ENCODE data around the gene B3GNT8.
A peak's percentile ranks its signal among the peaks of the same experiment; 100 is the strongest.
"Not testable (repeated sequence)": the region's sequence is repeated elsewhere in the genome, so short reads cannot be mapped to it uniquely, and the experiment has no call there.

Gene B3GNT8

DNA sequence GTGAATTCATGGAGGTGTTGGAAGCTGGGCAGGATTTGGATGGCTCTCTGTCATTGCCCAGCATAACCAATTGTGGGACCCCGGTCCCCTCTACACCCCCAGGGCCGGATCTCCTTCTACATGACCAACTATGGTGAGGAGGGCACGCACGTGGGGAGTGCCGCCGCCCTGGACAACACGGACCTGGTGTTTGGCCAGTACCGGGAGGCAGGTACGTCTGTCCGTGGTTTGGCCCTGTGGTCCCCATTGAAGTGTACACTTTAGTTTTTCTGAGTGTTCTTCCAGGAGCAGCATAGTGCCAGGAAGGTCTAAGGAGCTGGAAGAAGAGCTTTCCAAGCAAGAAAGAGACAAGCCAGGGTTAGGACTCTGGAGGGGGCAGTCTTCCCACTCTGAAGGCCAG is 13.2 kb downstream of the B3GNT8 start:
- DNase-seq = no peak

DNA sequence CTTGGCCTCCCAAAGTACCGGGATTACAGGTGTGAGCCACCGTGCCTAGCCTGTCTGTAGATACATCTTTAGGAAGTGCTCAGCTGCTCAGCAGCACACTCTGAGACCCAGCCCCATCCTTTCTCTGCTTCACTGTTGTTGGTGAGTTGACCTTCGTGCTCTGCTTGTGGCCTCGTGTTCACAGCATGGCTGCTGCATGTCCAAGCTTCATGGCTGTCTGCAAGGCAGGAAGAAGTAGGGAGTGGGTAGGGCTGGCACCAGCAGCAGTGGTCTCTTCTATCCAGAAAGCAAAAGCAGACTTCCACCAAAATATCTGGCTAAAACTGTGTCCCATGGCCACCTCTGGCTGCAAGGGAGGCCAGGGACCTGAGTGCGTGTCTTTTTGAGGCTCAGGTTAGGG is 14.2 kb downstream of the B3GNT8 start:
- no peak for DNase-seq

- no peak for DNase-seq
Measured at GRCh38 chr19:41411968-41412265, 15.3 kb downstream of the B3GNT8 start.

DNA sequence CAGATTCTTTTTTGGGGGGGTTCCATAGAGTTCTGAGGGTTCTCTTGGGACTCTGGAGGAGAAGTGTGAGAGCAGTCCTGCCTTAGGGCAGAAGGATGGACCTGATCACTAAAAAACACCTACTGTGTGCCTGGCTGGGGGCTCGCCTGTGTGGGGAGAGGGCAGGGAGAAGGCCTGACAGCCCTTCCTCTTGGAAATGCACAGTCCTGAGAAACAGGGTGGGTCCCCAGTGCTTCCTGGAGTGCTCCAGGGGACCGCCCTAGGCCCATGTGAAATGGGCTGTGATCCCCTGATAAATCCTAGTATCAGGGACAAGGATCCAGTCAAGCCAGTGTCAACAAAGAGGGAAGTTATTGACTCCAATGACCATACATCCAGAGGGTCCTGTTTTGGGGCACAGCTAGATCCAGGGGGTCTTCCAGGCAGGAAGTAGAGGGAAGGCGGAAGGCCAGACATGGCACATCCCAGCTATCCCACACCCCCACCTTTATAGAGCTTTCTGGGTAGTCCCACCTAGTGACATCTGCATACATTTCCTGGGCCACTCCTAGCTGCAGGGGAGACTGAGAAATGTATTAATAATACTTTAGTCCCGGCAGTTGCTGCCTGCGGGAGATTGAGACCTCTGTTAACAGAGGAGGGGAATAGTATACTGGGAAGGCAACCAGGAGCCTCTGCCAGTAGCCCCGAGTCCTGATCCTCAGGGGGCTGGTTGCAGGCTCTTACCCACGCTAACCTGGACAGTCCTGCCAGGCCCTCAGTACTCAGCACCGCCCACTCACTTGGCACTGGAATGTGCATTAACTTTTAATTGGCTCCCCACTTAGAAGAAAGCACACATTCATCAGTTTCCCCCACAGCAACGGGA is 15.8 kb downstream of the B3GNT8 start:
- DNase-seq = no peak

DNA sequence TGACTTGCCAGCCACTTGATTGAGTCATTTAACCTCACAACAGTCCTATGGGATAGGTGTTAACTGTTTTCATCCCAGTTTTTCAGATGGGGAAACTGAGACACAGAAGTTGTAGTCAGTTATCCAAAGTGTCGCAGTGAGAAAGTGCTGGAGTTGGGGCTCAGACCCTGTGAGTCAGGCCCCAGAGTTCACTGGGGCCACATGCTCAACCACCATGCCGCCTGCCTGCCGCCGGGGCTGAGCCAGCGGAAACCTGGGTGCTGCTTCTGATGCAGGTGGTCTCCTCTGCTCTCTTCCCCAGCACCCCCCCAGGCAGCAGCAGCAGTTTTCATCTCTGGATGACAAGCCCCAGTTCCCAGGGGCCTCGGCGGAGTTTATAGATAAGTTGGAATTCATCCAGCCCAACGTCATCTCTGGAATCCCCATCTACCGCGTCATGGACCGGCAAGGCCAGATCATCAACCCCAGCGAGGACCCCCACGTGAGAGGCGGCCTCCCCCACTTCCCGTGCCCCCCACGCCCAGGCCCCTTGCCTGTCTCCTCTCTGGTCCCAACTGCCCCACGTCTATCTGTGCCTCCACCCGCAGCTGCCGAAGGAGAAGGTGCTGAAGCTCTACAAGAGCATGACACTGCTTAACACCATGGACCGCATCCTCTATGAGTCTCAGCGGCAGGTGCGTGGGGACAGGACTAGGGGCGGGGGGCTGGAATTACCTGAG is 16.7 kb downstream of the B3GNT8 start:
- no peak for DNase-seq

DNA sequence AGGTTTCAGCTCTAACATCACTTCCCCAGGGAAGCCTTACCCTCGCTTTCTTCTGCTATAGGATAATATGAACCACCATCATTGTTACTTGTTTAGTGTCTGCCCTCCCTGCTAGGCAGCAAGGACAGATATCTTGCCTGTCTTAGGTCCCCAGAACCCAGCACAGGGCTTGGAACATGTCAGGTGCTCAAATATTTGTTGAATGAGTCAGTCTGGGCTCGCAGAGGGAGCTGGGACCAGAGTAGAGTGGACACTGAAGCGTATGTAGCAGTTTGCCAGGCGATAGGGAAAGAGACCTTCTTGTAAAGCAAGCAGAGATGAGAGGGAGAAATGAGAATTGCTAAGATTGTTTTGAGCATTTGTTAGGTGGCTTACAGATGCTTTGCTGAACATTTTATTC is 17.9 kb downstream of the B3GNT8 start:
- DNase-seq = no peak

GRCh38 chr19:41408846-41409245 is 18.3 kb downstream of the B3GNT8 start:
- not testable (repeated sequence) for DNase-seq

DNA sequence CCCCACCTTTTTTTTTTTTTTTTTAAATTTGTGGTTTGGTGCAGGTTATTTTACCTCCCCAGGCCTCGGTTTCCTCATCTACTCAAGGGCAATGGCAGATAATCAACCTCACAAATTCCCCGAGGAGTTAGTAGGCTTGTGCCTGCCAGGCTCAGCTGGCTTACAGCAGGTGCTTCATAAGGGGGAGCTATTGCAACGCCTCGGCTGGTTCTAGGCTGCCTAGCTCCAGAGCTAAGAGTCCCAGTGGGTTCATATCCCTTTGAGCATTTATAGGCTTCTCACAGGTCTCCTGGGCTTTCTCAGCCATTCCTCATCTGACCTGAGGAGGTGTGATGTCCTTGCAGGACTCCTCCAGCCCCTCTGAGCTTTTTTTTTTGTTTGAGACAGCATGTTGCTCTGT is 18.9 kb downstream of the B3GNT8 start:
- no peak for DNase-seq

- DNase-seq = no peak
Measured at GRCh38 chr19:41407271-41407670, 19.9 kb downstream of the B3GNT8 start.

- DNase-seq = no peak
Measured at GRCh38 chr19:41405776-41406175, 21.4 kb downstream of the B3GNT8 start.

- no peak for DNase-seq
Measured at GRCh38 chr19:41403181-41403970, 23.8 kb downstream of the B3GNT8 start.

DNA sequence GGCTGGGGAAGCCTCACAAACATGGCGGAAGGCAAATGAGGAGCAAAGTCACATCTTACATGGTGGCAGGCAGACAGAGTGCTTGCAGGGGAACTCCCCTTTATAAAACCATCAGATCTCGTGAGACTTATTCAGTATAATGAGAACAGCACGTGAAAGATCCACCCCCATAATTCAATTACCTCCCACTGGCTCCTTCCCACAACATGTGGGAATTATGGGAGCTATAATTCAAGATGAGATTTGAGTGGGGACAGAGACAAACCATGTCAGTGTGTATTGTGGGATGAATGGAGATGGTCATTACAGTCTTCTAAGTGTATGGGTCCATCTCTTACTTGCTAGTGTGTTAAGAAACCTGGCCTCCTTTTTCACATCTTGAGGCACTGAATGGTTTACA is 25.2 kb downstream of the B3GNT8 start:
- no peak for DNase-seq

- DNase-seq = no peak
Measured at GRCh38 chr19:41401483-41401882, 25.7 kb downstream of the B3GNT8 start.

GRCh38 chr19:41399525-41399924 is 27.6 kb downstream of the B3GNT8 start:
- no peak for DNase-seq

DNA sequence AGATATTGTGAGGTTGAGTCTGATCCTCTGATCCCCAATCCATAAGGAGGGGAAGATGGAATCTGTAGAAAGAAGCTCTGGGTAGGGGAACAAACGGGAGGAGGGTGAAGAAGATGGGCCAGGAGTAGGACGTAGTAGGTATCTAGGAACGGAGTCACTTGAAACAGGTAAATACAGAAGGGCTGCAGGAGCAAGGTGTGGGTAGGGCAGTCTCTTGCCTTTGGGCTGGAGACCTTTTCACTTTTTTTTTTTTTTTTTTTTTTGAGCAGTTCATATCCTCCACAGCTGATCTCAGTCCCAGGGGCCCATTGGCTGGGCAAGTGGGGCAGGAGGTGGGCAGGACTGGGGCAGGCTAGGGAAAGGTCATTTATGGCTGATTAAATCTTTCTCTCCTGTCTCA is 28.1 kb downstream of the B3GNT8 start:
- DNase-seq = no peak

DNA sequence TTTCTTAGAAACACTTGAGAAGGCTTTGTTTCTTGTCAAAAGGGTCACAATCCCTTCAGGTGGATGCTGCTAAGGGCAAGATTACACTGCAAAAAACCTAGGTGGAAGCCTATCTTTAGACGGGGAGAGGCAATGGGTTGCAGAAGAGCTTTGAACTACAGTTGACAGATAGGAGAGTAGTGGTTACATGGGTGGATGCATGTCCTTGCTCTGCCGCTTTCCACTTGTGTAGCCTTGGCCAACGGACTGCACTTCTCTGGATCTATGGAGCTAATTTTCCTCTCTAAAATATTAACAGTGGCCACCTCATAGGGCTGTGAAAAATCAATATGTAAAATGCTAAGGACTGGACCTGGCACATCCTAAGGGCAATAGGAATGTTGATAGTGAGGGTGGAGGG is 28.6 kb downstream of the B3GNT8 start:
- no peak for DNase-seq

- DNase-seq = no peak
Measured at GRCh38 chr19:41398050-41398418, 29.1 kb downstream of the B3GNT8 start.

GRCh38 chr19:41397086-41398049 is 29.8 kb downstream of the B3GNT8 start, which contains the start of the genes BCKDHA and EXOSC5:
Gene BCKDHA, plus strand, starts transcription at chr19:41397818. Its CDS starts 10 bp downstream, at chr19:41397828.
Gene EXOSC5, minus strand, starts transcription at chr19:41397359. Its CDS starts 31 bp downstream, at chr19:41397328.
- DNase-seq = peak; percentile 100

GRCh38 chr19:41395355-41395754 is 31.8 kb downstream of the B3GNT8 start:
- no peak for DNase-seq

GRCh38 chr19:41392775-41393174 is 34.4 kb downstream of the B3GNT8 start:
- no peak for DNase-seq

- DNase-seq = no peak
Measured at GRCh38 chr19:41391618-41392017, 35.6 kb downstream of the B3GNT8 start.

DNA sequence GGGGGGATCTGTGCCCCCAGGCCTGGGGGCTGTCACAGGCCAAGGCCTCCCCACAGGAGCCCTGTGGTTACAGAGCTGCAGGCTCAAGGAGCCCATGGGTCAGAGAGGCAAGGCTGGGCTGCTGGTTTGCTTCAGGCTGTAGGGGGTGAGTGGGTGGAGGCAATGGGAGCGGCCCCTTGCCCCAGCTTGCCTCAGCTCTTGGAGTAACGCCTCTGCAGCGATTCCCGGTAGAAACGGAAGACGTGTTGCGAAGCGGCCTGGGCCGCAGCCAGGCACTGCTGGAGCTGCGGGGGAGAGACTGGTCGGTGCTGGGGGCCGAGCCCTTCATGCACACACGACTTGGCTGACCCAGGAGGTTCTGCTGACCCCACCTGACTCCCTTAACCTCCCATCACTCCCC is 40.7 kb downstream of the B3GNT8 start:
- no peak for DNase-seq

All from CD4-positive, alpha-beta T cell treated with Interleukin-4 for 4 hours (primary cell).